ENCODE measurements around the gene ZC3H13.

DNA sequence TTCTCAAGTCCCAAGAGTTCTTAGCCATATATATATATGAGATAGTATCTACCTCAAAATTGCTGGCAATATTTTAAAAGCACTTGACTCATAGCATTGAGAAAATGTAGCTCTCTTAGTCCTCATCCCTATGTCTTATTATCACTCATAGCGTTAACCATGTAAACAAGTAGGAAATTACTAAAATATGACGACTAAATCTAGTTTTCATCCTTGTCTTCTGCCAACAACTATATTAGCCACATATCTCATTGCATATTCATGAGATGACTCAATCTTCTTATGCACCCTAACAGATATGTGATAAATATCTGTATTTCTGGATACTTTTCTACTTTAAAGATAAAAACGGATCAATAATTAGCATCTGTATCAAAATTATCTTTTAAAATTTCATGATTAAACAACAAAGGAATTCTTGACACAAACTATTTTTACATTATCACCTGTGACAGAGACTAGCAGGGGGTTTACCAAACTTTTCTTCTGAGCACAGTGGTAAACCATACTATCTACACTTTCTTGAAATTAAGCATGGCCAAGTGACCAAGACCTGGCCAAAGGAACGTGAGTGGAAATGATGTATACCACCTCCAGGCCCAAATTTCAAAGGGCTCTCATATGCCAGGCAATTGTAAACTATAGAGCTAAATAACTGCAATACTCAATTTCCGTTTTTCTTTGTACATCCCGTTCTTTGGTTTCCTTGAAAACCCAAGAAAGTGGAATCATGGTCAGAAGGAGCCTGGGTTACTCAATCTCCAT lies 45.7 kb downstream of the ZC3H13 start:
- TF ChIP-seq CTCF (IDR thresholded peaks at IDR 0.05; ENCODE audit: insufficient read depth, low read length): no peak
- no peak for TF ChIP-seq POLR2AphosphoS5 (IDR thresholded peaks at IDR 0.05; ENCODE audit: low read depth)
